GF-D8 (cell line): ENCODE results near the gene CDCA4.
A peak's percentile ranks its signal among the peaks of the same experiment; 100 is the strongest.

Experiments used
- DNase-seq: peaks from one replicate; lab custom pipeline; 2025; lab: John Stamatoyannopoulos, UW

CDCA4 gene

GRCh38 chr14:104989236-104989950, 31.5 kb downstream of the CDCA4 start:
- no peak for DNase-seq

- no peak for DNase-seq
These were observed 34.3 kb downstream of the CDCA4 start for GRCh38 chr14:104986487-104987164.

GRCh38 chr14:104985675-104986486, 35.0 kb downstream of the CDCA4 start, which contains the start of gene CLBA1:
CLBA1 (plus strand) TSS chr14:104985788; CDS start chr14:104986432, 644 bp downstream.
- peak; percentile 3 for DNase-seq

- DNase-seq = no peak
These were observed 36.6 kb downstream of the CDCA4 start for GRCh38 chr14:104984056-104984894.

GRCh38 chr14:104983231-104983721, 37.6 kb downstream of the CDCA4 start:
- no peak for DNase-seq

- no peak for DNase-seq
These were observed 38.2 kb downstream of the CDCA4 start for GRCh38 chr14:104982548-104983230.

- DNase-seq = no peak
These were observed 39.0 kb downstream of the CDCA4 start for GRCh38 chr14:104981699-104982541.

- DNase-seq = no peak
These were observed 40.0 kb downstream of the CDCA4 start for GRCh38 chr14:104980611-104981531.

- DNase-seq = no peak
These were observed 40.9 kb downstream of the CDCA4 start for GRCh38 chr14:104979758-104980610.

- DNase-seq = no peak
These were observed 41.9 kb downstream of the CDCA4 start for GRCh38 chr14:104978746-104979691.

GRCh38 chr14:104977681-104978653, 42.9 kb downstream of the CDCA4 start, which contains the start of gene AHNAK2:
AHNAK2 (minus strand) TSS chr14:104978374; CDS start chr14:104978237, 137 bp downstream.
- no peak for DNase-seq

GRCh38 chr14:104977008-104977680, 43.7 kb downstream of the CDCA4 start:
- no peak for DNase-seq

GRCh38 chr14:104976198-104977007, 44.5 kb downstream of the CDCA4 start:
- DNase-seq = no peak
